HCT116 (cell line): ENCODE measurements around the gene TRMT11. TPM values are rescaled to one million over a fixed set of nuclear protein-coding genes. Genes with fewer than 3 reads are reported as not detected.

Experiments used
- ATAC-seq: fragments of 200-7000 bp; cut with Tn5 transposase; 2 replicates; pipeline ENCODE4 v1.9.1; 2020; ENCODE audit warnings: mild to moderate bottlenecking, moderate library complexity
- BruUV-seq: library from RNA; stranded (reverse); fragments of 400-500 nt; replicated peaks from 2 replicates; lab custom pipeline; 2021; lab: Mats Ljungman, UMichigan
- CTCF ChIA-PET: fragments of 300-600 bp; sonication (Branson Sonifier 250); formaldehyde crosslinking; loops from one replicate; lab custom pipeline; 2021; ENCODE audit warnings: antibody characterized with exemption; lab: Charles Lee
- POLR2A ChIA-PET: fragments of 300-600, 350-600 bp; sonication (Branson Sonifier 250); formaldehyde crosslinking; loops from one replicate; lab custom pipeline; 2021; ENCODE audit warnings: antibody characterized with exemption; lab: Charles Lee
- RAD21 ChIA-PET, 2 experiments: fragments of 300-600 bp; sonication (Branson Sonifier 250); formaldehyde crosslinking; loops; one replicate each; lab custom pipeline; 2023; ENCODE audit warnings: low total read pairs in 2 of 2; ENCODE audit not compliant: uncharacterized antibody in 2 of 2, unreplicated experiment in 2 of 2, low non-redundant PET in 1 of 2; lab: Charles Lee
- DNase-seq: peaks from one replicate; pipeline ENCODE4 v3.0.0-alpha.2; 2010; ENCODE audit warnings: low read depth, low spot score
- H2AFZ ChIP-seq: fragments of 200-600 bp; shearing (Covaris generic), sonication (generic); 2 replicates; pipeline ENCODE4 v1.6.1; 2017; ENCODE audit warnings: low read depth, mixed run types, mixed read lengths, antibody characterized with exemption, low read length; ENCODE audit not compliant: poor library complexity, severe bottlenecking
- H3K27ac ChIP-seq: 2 replicates; pipeline ENCODE4 v1.5.1; 2012; ENCODE audit warnings: low read depth, low read length
- H3K27me3 ChIP-seq: fragments of 200-600 bp; sonication (generic); 2 replicates; pipeline ENCODE4 v1.6.1; 2016; ENCODE audit warnings: mixed run types, low read length, mixed read lengths; ENCODE audit not compliant: insufficient read depth
- H3K36me3 ChIP-seq, 2 experiments: fragments of 200-500 bp in 1 of 2; fragments of 200-600 bp in 1 of 2; sonication (Bioruptor generic) in 1 of 2; sonication (generic) in 1 of 2; 2 replicates each; pipeline versions ENCODE4 v1.5.1 to v1.6.1; 2014 to 2016; ENCODE audit warnings: low read length in 2 of 2, inconsistent platforms in 1 of 2, mixed read lengths in 1 of 2, mixed run types in 1 of 2; ENCODE audit not compliant: insufficient read depth in 2 of 2, control insufficient read depth in 1 of 2
- H3K4me1 ChIP-seq, 2 experiments: fragments of 200-600 bp in 1 of 2; sonication (generic) in 1 of 2; 2 replicates each; pipeline versions ENCODE4 v1.5.1 to v1.6.1; 2012 to 2017; ENCODE audit warnings: low read length in 2 of 2, inconsistent platforms in 1 of 2, mild to moderate bottlenecking in 1 of 2, mixed read lengths in 1 of 2, mixed run types in 1 of 2, moderate library complexity in 1 of 2; ENCODE audit not compliant: insufficient read depth in 2 of 2, control insufficient read depth in 1 of 2
- H3K4me2 ChIP-seq: fragments of 200-600 bp; sonication (generic); 2 replicates; pipeline ENCODE4 v1.6.1; 2017; ENCODE audit warnings: mixed run types, low read length, mixed read lengths
- H3K4me3 ChIP-seq, 2 experiments: fragments of 200-600 bp in 1 of 2; sonication (generic) in 1 of 2; replicated peaks in 1 of 2; 2 replicates each; pipeline ENCODE4 v1.5.1; 2011 to 2016; ENCODE audit warnings: low read length in 2 of 2, control low read depth in 1 of 2, low read depth in 1 of 2, mild to moderate bottlenecking in 1 of 2, mixed read lengths in 1 of 2, mixed run types in 1 of 2
- H3K79me2 ChIP-seq: fragments of 200-600 bp; sonication (generic); 2 replicates; pipeline ENCODE4 v1.6.1; 2017; ENCODE audit warnings: mild to moderate bottlenecking, mixed run types, low read length, moderate library complexity, mixed read lengths; ENCODE audit not compliant: insufficient read depth
- H3K9ac ChIP-seq: fragments of 200-600 bp; sonication (generic); 2 replicates; pipeline ENCODE4 v1.6.1; 2016; ENCODE audit warnings: low read length, mixed read lengths
- H3K9me2 ChIP-seq: fragments of 200-600 bp; sonication (generic), shearing (Covaris generic); 2 replicates; pipeline ENCODE4 v1.6.1; 2017; ENCODE audit warnings: mixed run types, mild to moderate bottlenecking, moderate library complexity; ENCODE audit not compliant: insufficient read depth
- H3K9me3 ChIP-seq, 2 experiments: fragments of 200-500 bp in 1 of 2; fragments of 200-600 bp in 1 of 2; sonication (Bioruptor generic) in 1 of 2; sonication (generic) in 1 of 2; 2 replicates each; pipeline ENCODE4 v1.6.1; 2014 to 2017; ENCODE audit warnings: low read length in 2 of 2, mixed read lengths in 2 of 2, inconsistent platforms in 1 of 2, low read depth in 1 of 2, mild to moderate bottlenecking in 1 of 2, mixed run types in 1 of 2, moderate library complexity in 1 of 2; ENCODE audit not compliant: control insufficient read depth in 1 of 2, insufficient read depth in 1 of 2
- H4K20me1 ChIP-seq: fragments of 200-600 bp; sonication (generic), shearing (Covaris generic); 2 replicates; pipeline ENCODE4 v1.6.1; 2017; ENCODE audit warnings: mixed run types, mild to moderate bottlenecking, moderate library complexity; ENCODE audit not compliant: insufficient read depth
- CBX3 ChIP-seq: IDR thresholded peaks from 2 replicates; pipeline ENCODE4 v1.6.1; 2012; ENCODE audit warnings: low read depth
- CEBPB ChIP-seq: IDR thresholded peaks from 2 replicates; pipeline ENCODE4 v1.6.1; 2012; ENCODE audit warnings: low read depth
- EGR1 ChIP-seq: IDR thresholded peaks from 2 replicates; pipeline ENCODE4 v1.6.1; 2012; ENCODE audit warnings: low read depth
- ELF1 ChIP-seq: IDR thresholded peaks from 2 replicates; pipeline ENCODE4 v1.6.1; 2012; ENCODE audit warnings: low read depth, borderline replicate concordance
- EZH2phosphoT487 ChIP-seq: fragments of 200-600 bp; IDR thresholded peaks from 2 replicates; pipeline ENCODE4 v1.6.1; 2018; ENCODE audit warnings: antibody characterized with exemption, borderline replicate concordance
- POLR2AphosphoS5 ChIP-seq: IDR thresholded peaks from 2 replicates; pipeline ENCODE4 v1.6.1; 2011; ENCODE audit warnings: mild to moderate bottlenecking, low read depth, low read length, moderate library complexity
- RAD21 ChIP-seq: IDR thresholded peaks from 2 replicates; pipeline ENCODE4 v1.6.1; 2012; ENCODE audit warnings: low read depth, mild to moderate bottlenecking
- SIN3A ChIP-seq: IDR thresholded peaks from 2 replicates; pipeline ENCODE4 v1.6.1; 2012; ENCODE audit warnings: low read depth
- SP1 ChIP-seq: IDR thresholded peaks from 2 replicates; pipeline ENCODE4 v1.6.1; 2012; ENCODE audit warnings: low read depth
- SRF ChIP-seq: IDR thresholded peaks from 2 replicates; pipeline ENCODE4 v1.6.1; 2012; ENCODE audit warnings: low read depth
- TCF7L2 ChIP-seq: IDR thresholded peaks from 2 replicates; pipeline ENCODE4 v1.7.0; 2011; ENCODE audit warnings: borderline replicate concordance, inconsistent platforms; ENCODE audit not compliant: insufficient read depth, insufficient read length; ENCODE audit errors: extremely low read depth
- YY1 ChIP-seq: IDR thresholded peaks from 2 replicates; pipeline ENCODE4 v1.6.1; 2011; ENCODE audit warnings: low read length, low read depth, moderate library complexity, mild to moderate bottlenecking; ENCODE audit not compliant: insufficient replicate concordance; ENCODE audit errors: extremely low read depth
- ZFX ChIP-seq: fragments of 450-650 bp; IDR thresholded peaks from 2 replicates; pipeline ENCODE4 v1.6.1; 2017
- ZNF274 ChIP-seq: fragments of 200-500 bp; sonication (Bioruptor generic); IDR thresholded peaks from 2 replicates; pipeline ENCODE4 v1.6.1; 2014; ENCODE audit warnings: mild to moderate bottlenecking, low read depth, low read length, inconsistent platforms
- intact Hi-C: fragments of 100-400 bp; cut with micrococcal nuclease; formaldehyde crosslinking; loops from 2 replicates; pipeline ENCODE4 v1.10.0; 2022
- total RNA-seq: library from RNA; stranded (reverse); gene quantifications from one replicate; pipeline ENCODE4 v1.2.1, GENCODE V29; 2021; ENCODE audit not compliant: unreplicated experiment
- TF ChIP-seq, protein P1 (sequence below): IDR thresholded peaks from 2 replicates; pipeline ENCODE4 v1.6.1; 2012
- TF ChIP-seq, protein P2 (sequence below): IDR thresholded peaks from 2 replicates; pipeline ENCODE4 v1.6.1; 2012; ENCODE audit warnings: low read depth

Gene TRMT11
- total RNA-seq, 1 experiment from 2014 or later: 41.8 TPM

DNA sequence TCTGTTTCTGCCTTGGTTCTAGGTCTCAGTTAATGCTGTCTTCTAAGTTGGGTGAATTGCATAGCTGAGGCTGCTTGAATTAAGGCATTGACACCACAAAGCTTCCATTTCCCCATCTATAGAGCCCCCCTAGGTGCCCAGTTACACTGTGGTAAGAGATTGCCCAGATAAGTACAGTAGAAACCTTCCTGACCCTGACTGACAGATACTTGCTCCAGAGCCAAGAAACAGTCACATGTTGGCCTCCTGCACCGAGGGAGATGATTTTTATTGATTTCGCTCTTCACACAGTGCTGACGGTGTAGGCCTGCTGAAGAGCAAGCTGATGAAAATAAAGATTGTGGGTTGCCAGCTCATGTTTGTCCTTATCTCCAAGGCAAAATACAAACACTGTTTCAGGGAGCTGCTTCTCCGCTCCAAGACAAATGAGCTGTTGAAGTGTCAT lies 67.9 kb downstream of the TRMT11 start:
- BruUV-seq: no TSS peak
- no peak overlapping the region for H3K9ac ChIP-seq
- no peak for ATAC-seq
- H3K4me2 ChIP-seq: no peak overlapping the region
- no peaks in the 10 kb centered on the region for H4K20me1 ChIP-seq
- intact Hi-C loops: no loop called here
- no peaks in the 10 kb centered on the region for H3K9me2 ChIP-seq
- H3K36me3 ChIP-seq: no peaks in the 10 kb centered on the region
- no peak overlapping the region for H3K4me3 ChIP-seq
- CTCF ChIA-PET: no interaction called here
- no peak for TF ChIP-seq SP1
- no peak for TF ChIP-seq EZH2phosphoT487
- TF ChIP-seq POLR2AphosphoS5: no peak
- TF ChIP-seq CBX3: no peak
- no peak for TF ChIP-seq ZNF274
- no peak for TF ChIP-seq SIN3A
- no peak for TF ChIP-seq SRF
- TF ChIP-seq ZFX: no peak
- no peak for TF ChIP-seq RAD21
- no peak for TF ChIP-seq ELF1
- TF ChIP-seq CEBPB: no peak
- TF ChIP-seq, protein P1, sequence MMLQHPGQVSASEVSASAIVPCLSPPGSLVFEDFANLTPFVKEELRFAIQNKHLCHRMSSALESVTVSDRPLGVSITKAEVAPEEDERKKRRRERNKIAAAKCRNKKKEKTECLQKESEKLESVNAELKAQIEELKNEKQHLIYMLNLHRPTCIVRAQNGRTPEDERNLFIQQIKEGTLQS: no peak
- TF ChIP-seq EGR1: no peak
- no peak for TF ChIP-seq TCF7L2
- TF ChIP-seq YY1: no peak
- TF ChIP-seq, protein P2, sequence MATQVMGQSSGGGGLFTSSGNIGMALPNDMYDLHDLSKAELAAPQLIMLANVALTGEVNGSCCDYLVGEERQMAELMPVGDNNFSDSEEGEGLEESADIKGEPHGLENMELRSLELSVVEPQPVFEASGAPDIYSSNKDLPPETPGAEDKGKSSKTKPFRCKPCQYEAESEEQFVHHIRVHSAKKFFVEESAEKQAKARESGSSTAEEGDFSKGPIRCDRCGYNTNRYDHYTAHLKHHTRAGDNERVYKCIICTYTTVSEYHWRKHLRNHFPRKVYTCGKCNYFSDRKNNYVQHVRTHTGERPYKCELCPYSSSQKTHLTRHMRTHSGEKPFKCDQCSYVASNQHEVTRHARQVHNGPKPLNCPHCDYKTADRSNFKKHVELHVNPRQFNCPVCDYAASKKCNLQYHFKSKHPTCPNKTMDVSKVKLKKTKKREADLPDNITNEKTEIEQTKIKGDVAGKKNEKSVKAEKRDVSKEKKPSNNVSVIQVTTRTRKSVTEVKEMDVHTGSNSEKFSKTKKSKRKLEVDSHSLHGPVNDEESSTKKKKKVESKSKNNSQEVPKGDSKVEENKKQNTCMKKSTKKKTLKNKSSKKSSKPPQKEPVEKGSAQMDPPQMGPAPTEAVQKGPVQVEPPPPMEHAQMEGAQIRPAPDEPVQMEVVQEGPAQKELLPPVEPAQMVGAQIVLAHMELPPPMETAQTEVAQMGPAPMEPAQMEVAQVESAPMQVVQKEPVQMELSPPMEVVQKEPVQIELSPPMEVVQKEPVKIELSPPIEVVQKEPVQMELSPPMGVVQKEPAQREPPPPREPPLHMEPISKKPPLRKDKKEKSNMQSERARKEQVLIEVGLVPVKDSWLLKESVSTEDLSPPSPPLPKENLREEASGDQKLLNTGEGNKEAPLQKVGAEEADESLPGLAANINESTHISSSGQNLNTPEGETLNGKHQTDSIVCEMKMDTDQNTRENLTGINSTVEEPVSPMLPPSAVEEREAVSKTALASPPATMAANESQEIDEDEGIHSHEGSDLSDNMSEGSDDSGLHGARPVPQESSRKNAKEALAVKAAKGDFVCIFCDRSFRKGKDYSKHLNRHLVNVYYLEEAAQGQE: no peak
- no peaks in the 10 kb centered on the region for H3K79me2 ChIP-seq
- no peaks in the 10 kb centered on the region for H3K27me3 ChIP-seq
- H2AFZ ChIP-seq: no peak overlapping the region
- POLR2A ChIA-PET: no interaction called here
- no peaks in the 10 kb centered on the region for H3K9me3 ChIP-seq
- H3K4me1 ChIP-seq: no peaks in the 10 kb centered on the region
- no peak for DNase-seq
- no peak overlapping the region for H3K27ac ChIP-seq
- RAD21 ChIA-PET: no interaction called here
